ENCODE data around the gene RAB6B. TPM values are rescaled to one million over a fixed set of nuclear protein-coding genes. Genes with fewer than 3 reads are reported as not detected.

Gene RAB6B
- total and polyA plus RNA-seq, 2 experiments from 2014 or later, result 1.2 to 3.9 TPM

GRCh38 chr3:133815386-133815785, 80.3 kb downstream of the RAB6B start (continued):
- TF ChIP-seq REST (IDR thresholded peaks at IDR 0.05; ENCODE audit: unreplicated experiment), result no peak

- H3K79me2 ChIP-seq (replicated peaks; ENCODE audit: insufficient read depth), result 0 out of 2 replicates have a peak, but pooled peaks cover under 1% of the 10 kb centered on the region
- peaks cover 55% of the 10 kb centered on the region for H3K36me3 Mint-ChIP-seq (ENCODE audit: low read depth)
- peaks cover 5% of the 10 kb centered on the region for H3F3A ChIP-seq (replicated peaks; ENCODE audit: low read depth)
- no peak overlapping the region for H3K4me3 Mint-ChIP-seq
- no peak overlapping the region for H3K4me3 ChIP-seq
- ATAC-seq (no peak), DNase-seq (ENCODE audit: low spot score) (no peak)
- H3K27ac ChIP-seq (ENCODE audit: low read depth), result no peak overlapping the region
- no peaks in the 10 kb centered on the region for H3K4me1 ChIP-seq (ENCODE audit: insufficient read depth)
- no peaks in the 10 kb centered on the region for H3K9me2 ChIP-seq (ENCODE audit: insufficient read depth)
- H2AFZ ChIP-seq, result no peak overlapping the region
- H3K27ac Mint-ChIP-seq, result no peak overlapping the region
- H3K4me1 Mint-ChIP-seq, result no peaks in the 10 kb centered on the region
- H3K27me3 Mint-ChIP-seq (ENCODE audit: insufficient read depth, low read depth, poor library complexity), result no peaks in the 10 kb centered on the region
- 0 out of 2 replicates have a peak, but pooled peaks cover 2% of the 10 kb centered on the region for H4K20me1 ChIP-seq (replicated peaks; ENCODE audit: insufficient read depth)
- peaks cover 32% of the 10 kb centered on the region for H3K36me3 ChIP-seq (ENCODE audit: insufficient read depth)
- no peaks in the 10 kb centered on the region for H3K9me3 Mint-ChIP-seq
- TF ChIP-seq ZNF331 (CRISPR knock-in tag; IDR thresholded peaks at IDR 0.05; ENCODE audit: low read depth) (no peak), EZH2 (IDR thresholded peaks at IDR 0.05; ENCODE audit: low read depth, unreplicated experiment) (no peak), POLR2AphosphoS5 (IDR thresholded peaks at IDR 0.05; ENCODE audit: low read depth) (no peak), ZNF114 (CRISPR knock-in tag; IDR thresholded peaks at IDR 0.05) (no peak), ETS1 (IDR thresholded peaks at IDR 0.05) (no peak), JUNB (IDR thresholded peaks at IDR 0.05; ENCODE audit: unreplicated experiment) (no peak), REST (IDR thresholded peaks at IDR 0.05; ENCODE audit: unreplicated experiment) (no peak), EZH2phosphoT487 (IDR thresholded peaks at IDR 0.05; ENCODE audit: unreplicated experiment) (no peak)
- H3K27me3 ChIP-seq (ENCODE audit: insufficient read depth), result no peaks in the 10 kb centered on the region
- no peak overlapping the region for H3K4me2 ChIP-seq
Measured at GRCh38 chr3:133812872-133813271, 82.8 kb downstream of the RAB6B start.
